A549 (cell line): ENCODE data around the gene STX1B. TPM values are rescaled to one million over a fixed set of nuclear protein-coding genes. Genes with fewer than 3 reads are reported as not detected.

Experiments
- ATAC-seq, 2 experiments: fragments of 200-7000 bp in 1 of 2; fragments of >200 bp in 1 of 2; cut with Nextera tagmentation in 1 of 2; cut with Tn5 transposase in 1 of 2; 3 replicates each; pipeline versions ENCODE4 v1.8.0 to v1.9.1; 2018 to 2020; ENCODE audit warnings: mild to moderate bottlenecking in 1 of 2, moderate library complexity in 1 of 2
- CTCF ChIA-PET: fragments of 300-600 bp; sonication (Branson Sonifier 250); formaldehyde crosslinking; extraction: SDS; loops from one replicate; lab custom pipeline; 2021; ENCODE audit warnings: antibody characterized with exemption, inconsistent platforms; lab: Yijun Ruan, JAX
- POLR2A ChIA-PET: fragments of 350-600 bp; formaldehyde crosslinking; extraction: SDS; loops from one replicate; lab custom pipeline; 2021; ENCODE audit warnings: antibody characterized with exemption, inconsistent platforms; lab: Yijun Ruan, JAX
- DNase-seq, 2 experiments: peaks; one replicate each; pipeline versions ENCODE4 v3.0.0 to v3.0.0-alpha.2; 2011 to 2016; ENCODE audit warnings: low read depth in 1 of 2, low spot score in 1 of 2
- FAIRE-seq: peaks from 2 replicates; lab custom pipeline; 2011; peaks lifted over from hg19 to GRCh38; lab: Jason Lieb, UNC
- H3K27ac ChIP-seq, 2 experiments: fragments of >200 bp; sonication (Bioruptor Twin); formaldehyde crosslinking; 3 replicates each; pipeline ENCODE4 v1.5.1; 2016 to 2017
- H3K4me1 ChIP-seq: fragments of >200 bp; sonication (Bioruptor Twin); formaldehyde crosslinking; 3 replicates; pipeline ENCODE4 v1.6.1; 2016
- H3K4me2 ChIP-seq: fragments of >200 bp; sonication (Bioruptor Twin); formaldehyde crosslinking; 3 replicates; pipeline ENCODE4 v1.6.1; 2016
- H3K4me3 ChIP-seq: fragments of >200 bp; sonication (Bioruptor Twin); formaldehyde crosslinking; 3 replicates; pipeline ENCODE4 v1.5.1; 2016
- H3K9me3 ChIP-seq: fragments of >200 bp; sonication (Bioruptor Twin); formaldehyde crosslinking; 3 replicates; pipeline ENCODE4 v1.6.1; 2016
- BHLHE40 ChIP-seq: IDR thresholded peaks from 2 replicates; pipeline ENCODE4 v1.6.1; 2012; ENCODE audit warnings: low read depth, low read length, inconsistent platforms
- CBX2 ChIP-seq: fragments of 200-600 bp; sonication (generic); IDR thresholded peaks from 2 replicates; pipeline ENCODE4 v1.6.1; 2016; ENCODE audit warnings: low read depth, mild to moderate bottlenecking, borderline replicate concordance
- CHD4 ChIP-seq: fragments of 200-600 bp; sonication (generic); IDR thresholded peaks from 2 replicates; pipeline ENCODE4 v1.6.1; 2016; ENCODE audit warnings: antibody characterized with exemption, mild to moderate bottlenecking, borderline replicate concordance
- EHMT2 ChIP-seq: fragments of 200-600 bp; sonication (generic); IDR thresholded peaks from 2 replicates; pipeline ENCODE4 v1.6.1; 2016; ENCODE audit warnings: antibody characterized with exemption, low read depth, mild to moderate bottlenecking, moderate library complexity
- ESRRA ChIP-seq: fragments of 150-350 bp; IDR thresholded peaks from 2 replicates; pipeline ENCODE4 v1.6.1; 2014; ENCODE audit warnings: mild to moderate bottlenecking, low read length, borderline replicate concordance
- FOSL2 ChIP-seq, 2 experiments: fragments of 450-650 bp in 1 of 2; fragments of >200 bp in 1 of 2; sonication (Bioruptor Twin) in 1 of 2; formaldehyde crosslinking; IDR thresholded peaks; 2 replicates each; pipeline versions ENCODE4 v1.5.0 to v1.6.1; 2016 to 2020; ENCODE audit warnings: mild to moderate bottlenecking in 1 of 2, moderate library complexity in 1 of 2
- HDAC2 ChIP-seq: fragments of 200-600 bp; sonication (generic); IDR thresholded peaks from 2 replicates; pipeline ENCODE4 v1.6.1; 2016
- HOXB13 ChIP-seq: fragments of 250-450 bp; sonication (Bioruptor Pico); IDR thresholded peaks from 2 replicates; pipeline ENCODE4 v1.5.0; 2020; ENCODE audit warnings: low read depth, mild to moderate bottlenecking, moderate library complexity
- JUNB ChIP-seq: fragments of >200 bp; sonication (Bioruptor Twin); formaldehyde crosslinking; IDR thresholded peaks from 2 replicates; pipeline ENCODE4 v1.6.1; 2016
- KDM5A ChIP-seq: fragments of 200-600 bp; sonication (generic); IDR thresholded peaks from 2 replicates; pipeline ENCODE4 v1.6.1; 2016; ENCODE audit warnings: antibody characterized with exemption, mild to moderate bottlenecking
- MYC ChIP-seq: IDR thresholded peaks from 2 replicates; pipeline ENCODE4 v1.6.1; 2012; ENCODE audit warnings: mild to moderate bottlenecking, inconsistent platforms, low read length, improper control_type of control experiment, borderline replicate concordance
- NFE2L2 ChIP-seq: fragments of 150-350 bp; conservative IDR thresholded peaks from 2 replicates; pipeline ENCODE4 v1.6.1; 2014; ENCODE audit warnings: low read length
- NR3C1 ChIP-seq: fragments of >200 bp; sonication (Bioruptor Twin); formaldehyde crosslinking; IDR thresholded peaks from 3 replicates; pipeline ENCODE4 v1.6.1; 2017
- POLR2AphosphoS2 ChIP-seq: conservative IDR thresholded peaks from 2 replicates; pipeline ENCODE4 v1.6.1; 2012; ENCODE audit warnings: low read length, improper control_type of control experiment, inconsistent platforms
- RAD21 ChIP-seq, 2 experiments: fragments of >200 bp in 1 of 2; sonication (Bioruptor Twin) in 1 of 2; formaldehyde crosslinking in 1 of 2; IDR thresholded peaks in 1 of 2; conservative IDR thresholded peaks in 1 of 2; 2 replicates in 1 of 2; 3 replicates in 1 of 2; pipeline ENCODE4 v1.6.1; 2012 to 2018; ENCODE audit warnings: inconsistent platforms in 1 of 2
- SMC3 ChIP-seq: fragments of >200 bp; sonication (Bioruptor Twin); formaldehyde crosslinking; IDR thresholded peaks from 3 replicates; pipeline ENCODE4 v1.6.1; 2018; ENCODE audit warnings: inconsistent platforms
- TP53 ChIP-seq: fragments of 250-450 bp; sonication (Bioruptor Pico); IDR thresholded peaks from 2 replicates; pipeline ENCODE4 v1.5.0; 2021; ENCODE audit warnings: mild to moderate bottlenecking, moderate library complexity
- ZC3H11A ChIP-seq: fragments of 450-650 bp; IDR thresholded peaks from 2 replicates; pipeline ENCODE4 v1.6.1; 2014; ENCODE audit warnings: antibody characterized with exemption, mild to moderate bottlenecking
- ZSCAN20 ChIP-seq: fragments of 250-450 bp; sonication (Bioruptor Pico); IDR thresholded peaks from 2 replicates; pipeline ENCODE4 v1.8.0; 2022; ENCODE audit warnings: mild to moderate bottlenecking, moderate library complexity
- WGBS: methylation state at CpG from one replicate; pipeline ENCODE4 v1.1.6; 2017; ENCODE audit errors: missing lambda C conversion rate; 5-methylcytosine and 5-hydroxymethylcytosine counted together
- polyA plus RNA-seq, 4 experiments: library from polyadenylated mRNA; depleted of rRNA in 3 of 4; stranded (reverse); fragments of >200 nt; fragmentation: RNase III in 1 of 4; extraction: RNeasy Plus Mini Kit Qiagen cat#74134 plus additional on column Dnase treatment in 1 of 4; gene quantifications; 2 replicates in 3 of 4; 3 replicates in 1 of 4; pipeline ENCODE4 v1.2.3, GENCODE V29; 2011 to 2017
- TF ChIP-seq, protein P1 (sequence below): fragments of >200 bp; sonication (Bioruptor Twin); formaldehyde crosslinking; IDR thresholded peaks from 3 replicates; pipeline ENCODE4 v1.5.1; 2016
- TF ChIP-seq, protein P2 (sequence below): fragments of 450-650 bp; IDR thresholded peaks from 2 replicates; pipeline ENCODE4 v1.6.1; 2014; ENCODE audit warnings: antibody characterized with exemption
- TF ChIP-seq, protein P3 (sequence below): IDR thresholded peaks from 2 replicates; pipeline ENCODE4 v1.6.1; 2012

Gene STX1B
- polyA plus RNA-seq, 2 of the 4 experiments (the other 2 are of a cell fraction): 2.4 to 2.6 TPM

DNA sequence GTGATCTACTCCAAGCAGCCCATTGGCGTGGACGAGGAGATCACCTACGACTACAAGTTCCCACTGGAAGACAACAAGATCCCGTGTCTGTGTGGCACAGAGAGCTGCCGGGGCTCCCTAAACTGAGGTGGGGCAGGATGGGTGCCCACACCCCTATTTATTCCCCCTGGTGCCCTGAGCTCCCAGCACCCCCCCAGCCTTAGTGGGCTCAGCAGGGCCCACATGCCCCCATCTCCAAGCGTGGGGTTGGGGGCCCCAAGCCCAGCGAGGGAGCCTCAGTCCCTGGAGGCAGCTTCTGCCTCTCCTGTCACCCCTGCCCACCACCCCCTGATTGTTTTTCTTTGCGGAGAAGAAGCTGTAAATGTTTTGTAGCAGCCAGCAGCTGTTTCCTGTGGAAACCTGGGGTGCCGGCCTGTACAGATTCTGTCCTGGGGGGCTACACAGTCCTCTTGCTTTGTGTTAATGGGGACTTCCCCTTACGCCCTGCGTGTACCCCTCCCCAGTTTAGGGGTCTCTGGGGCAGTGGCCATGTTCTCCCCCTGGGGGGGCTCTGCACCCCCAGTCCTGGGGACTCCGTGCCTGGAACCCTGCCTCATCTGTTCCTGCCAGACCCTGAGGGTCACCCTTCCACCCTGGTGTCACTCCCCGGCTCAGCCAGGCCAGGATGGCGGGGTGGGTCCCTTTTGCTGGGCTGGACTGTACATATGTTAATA is 26.4 kb downstream of the STX1B start:
- ATAC-seq (peak in 1 of 2 experiments; percentile 2; a peak in 3 of 6 replicates), FAIRE-seq (no peak), DNase-seq (no peak)
- H3K4me2 ChIP-seq: no peak overlapping the region
- H3K27ac ChIP-seq: no peak overlapping the region
- H3K4me3 ChIP-seq: no peak overlapping the region
- POLR2A ChIA-PET: interaction anchor here (0.7 to 2.0 kb wide), 4 partner anchors 15 to 159 kb away, joined by 3 to 11 read pairs (median 5); no protein-coding TSS in a partner anchor
- TF ChIP-seq, protein P1, sequence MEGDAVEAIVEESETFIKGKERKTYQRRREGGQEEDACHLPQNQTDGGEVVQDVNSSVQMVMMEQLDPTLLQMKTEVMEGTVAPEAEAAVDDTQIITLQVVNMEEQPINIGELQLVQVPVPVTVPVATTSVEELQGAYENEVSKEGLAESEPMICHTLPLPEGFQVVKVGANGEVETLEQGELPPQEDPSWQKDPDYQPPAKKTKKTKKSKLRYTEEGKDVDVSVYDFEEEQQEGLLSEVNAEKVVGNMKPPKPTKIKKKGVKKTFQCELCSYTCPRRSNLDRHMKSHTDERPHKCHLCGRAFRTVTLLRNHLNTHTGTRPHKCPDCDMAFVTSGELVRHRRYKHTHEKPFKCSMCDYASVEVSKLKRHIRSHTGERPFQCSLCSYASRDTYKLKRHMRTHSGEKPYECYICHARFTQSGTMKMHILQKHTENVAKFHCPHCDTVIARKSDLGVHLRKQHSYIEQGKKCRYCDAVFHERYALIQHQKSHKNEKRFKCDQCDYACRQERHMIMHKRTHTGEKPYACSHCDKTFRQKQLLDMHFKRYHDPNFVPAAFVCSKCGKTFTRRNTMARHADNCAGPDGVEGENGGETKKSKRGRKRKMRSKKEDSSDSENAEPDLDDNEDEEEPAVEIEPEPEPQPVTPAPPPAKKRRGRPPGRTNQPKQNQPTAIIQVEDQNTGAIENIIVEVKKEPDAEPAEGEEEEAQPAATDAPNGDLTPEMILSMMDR: no peak
- TF ChIP-seq POLR2AphosphoS2: no peak
- TF ChIP-seq CHD4: no peak
- TF ChIP-seq TP53 (CRISPR knock-in tag): no peak
- TF ChIP-seq NFE2L2: no peak
- TF ChIP-seq ESRRA: no peak
- no peak for TF ChIP-seq JUNB
- no peak for TF ChIP-seq ZSCAN20 (CRISPR knock-in tag)
- no peak for TF ChIP-seq RAD21 (conservative IDR thresholded peaks at IDR 0.05 in 1 of 2, IDR thresholded peaks at IDR 0.05 in 1 of 2)
- no peak for TF ChIP-seq HDAC2
- H3K9me3 ChIP-seq: no peaks in the 10 kb centered on the region
- 93% methylated on average over 12 of the region's 14 CpGs for WGBS
- CTCF ChIA-PET: interaction anchor here (0.6 to 7.8 kb wide), 68 partner anchors 9 to 885 kb away, joined by 3 to 97 read pairs (median 6); partner anchors contain the start of genes PRSS53, PYCARD, SETD1A and STX4
- peaks cover 13% of the 10 kb centered on the region for H3K4me1 ChIP-seq

DNA sequence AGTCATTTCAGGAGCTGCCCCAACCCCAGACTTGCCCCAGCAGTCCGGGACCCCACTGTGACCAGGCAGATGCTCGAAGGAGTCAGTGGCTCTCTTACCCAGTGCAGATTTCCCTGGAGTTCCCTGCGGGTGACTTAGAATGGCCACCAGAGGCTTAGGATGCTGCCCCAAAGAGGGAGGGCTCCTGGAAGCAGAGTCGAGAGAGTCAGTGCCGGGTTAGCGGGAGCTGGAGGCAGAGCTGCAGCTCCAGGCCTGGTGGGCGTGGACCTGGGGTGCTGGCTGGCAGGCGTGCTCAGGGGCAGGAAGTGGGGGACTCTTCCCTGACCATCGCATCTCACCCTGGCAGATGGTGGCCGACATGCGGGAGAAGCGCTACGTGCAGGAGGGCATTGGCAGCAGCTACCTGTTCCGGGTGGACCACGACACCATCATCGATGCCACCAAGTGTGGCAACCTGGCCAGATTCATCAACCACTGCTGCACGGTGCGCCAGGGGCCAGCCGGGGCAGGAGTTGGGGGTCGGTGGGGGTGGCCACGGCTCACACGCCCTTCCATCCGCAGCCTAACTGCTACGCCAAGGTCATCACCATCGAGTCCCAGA is 27.0 kb downstream of the STX1B start:
- no peak overlapping the region for H3K4me3 ChIP-seq
- ChIA-PET CTCF (interaction anchor here (0.8 to 7.8 kb wide), 19 partner anchors 14 to 885 kb away, joined by 3 to 97 read pairs (median 12); partner anchors contain the start of genes STX4, VKORC1 and ZNF843), POLR2A (interaction anchor here (0.9 to 1.1 kb wide), 2 partner anchors 68 to 196 kb away, joined by 3 read pairs; partner anchors contain the start of gene FUS)
- peaks cover 13% of the 10 kb centered on the region for H3K4me1 ChIP-seq
- no peak overlapping the region for H3K27ac ChIP-seq
- DNase-seq: no peak
- H3K4me2 ChIP-seq: no peak overlapping the region
- 91% methylated on average over 17 of the region's 25 CpGs for WGBS
- no peak for FAIRE-seq
- no peak for ATAC-seq
- H3K9me3 ChIP-seq: no peaks in the 10 kb centered on the region
- TF ChIP-seq HDAC2 (no peak), FOSL2 (IDR thresholded peaks at IDR 0.05) (no peak), FOSL2 (CRISPR knock-in tag; IDR thresholded peaks at IDR 0.05) (no peak), KDM5A (no peak), CBX2 (no peak), POLR2AphosphoS2 (no peak), SMC3 (no peak), BHLHE40 (no peak), EHMT2 (no peak), TP53 (CRISPR knock-in tag) (no peak), ZC3H11A (no peak), NR3C1 (no peak), HOXB13 (no peak), MYC (no peak), NFE2L2 (no peak)
- TF ChIP-seq, protein P2, sequence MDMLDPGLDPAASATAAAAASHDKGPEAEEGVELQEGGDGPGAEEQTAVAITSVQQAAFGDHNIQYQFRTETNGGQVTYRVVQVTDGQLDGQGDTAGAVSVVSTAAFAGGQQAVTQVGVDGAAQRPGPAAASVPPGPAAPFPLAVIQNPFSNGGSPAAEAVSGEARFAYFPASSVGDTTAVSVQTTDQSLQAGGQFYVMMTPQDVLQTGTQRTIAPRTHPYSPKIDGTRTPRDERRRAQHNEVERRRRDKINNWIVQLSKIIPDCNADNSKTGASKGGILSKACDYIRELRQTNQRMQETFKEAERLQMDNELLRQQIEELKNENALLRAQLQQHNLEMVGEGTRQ: no peak
- TF ChIP-seq, protein P3, sequence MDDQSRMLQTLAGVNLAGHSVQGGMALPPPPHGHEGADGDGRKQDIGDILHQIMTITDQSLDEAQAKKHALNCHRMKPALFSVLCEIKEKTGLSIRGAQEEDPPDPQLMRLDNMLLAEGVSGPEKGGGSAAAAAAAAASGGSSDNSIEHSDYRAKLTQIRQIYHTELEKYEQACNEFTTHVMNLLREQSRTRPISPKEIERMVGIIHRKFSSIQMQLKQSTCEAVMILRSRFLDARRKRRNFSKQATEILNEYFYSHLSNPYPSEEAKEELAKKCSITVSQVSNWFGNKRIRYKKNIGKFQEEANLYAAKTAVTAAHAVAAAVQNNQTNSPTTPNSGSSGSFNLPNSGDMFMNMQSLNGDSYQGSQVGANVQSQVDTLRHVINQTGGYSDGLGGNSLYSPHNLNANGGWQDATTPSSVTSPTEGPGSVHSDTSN: no peak
